Myocyte (in vitro differentiated cells): ENCODE data around the gene COX19. TPM values are rescaled to one million over a fixed set of nuclear protein-coding genes. Genes with fewer than 3 reads are reported as not detected.
A peak's percentile ranks its signal among the peaks of the same experiment; 100 is the strongest.
"Not testable (repeated sequence)": the region's sequence is repeated elsewhere in the genome, so short reads cannot be mapped to it uniquely, and the experiment has no call there.

Source experiments
- DNase-seq: peaks from one replicate; pipeline ENCODE4 v3.0.0-alpha.2; 2012; ENCODE audit warnings: low read depth
- total RNA-seq: library from RNA; depleted of rRNA; stranded (reverse); fragments of >200 nt; gene quantifications from 2 replicates; pipeline ENCODE4 v1.2.3, GENCODE V29; 2014

Gene COX19
- total RNA-seq, 1 donor from 2014 or later, result 11.5 TPM

DNA sequence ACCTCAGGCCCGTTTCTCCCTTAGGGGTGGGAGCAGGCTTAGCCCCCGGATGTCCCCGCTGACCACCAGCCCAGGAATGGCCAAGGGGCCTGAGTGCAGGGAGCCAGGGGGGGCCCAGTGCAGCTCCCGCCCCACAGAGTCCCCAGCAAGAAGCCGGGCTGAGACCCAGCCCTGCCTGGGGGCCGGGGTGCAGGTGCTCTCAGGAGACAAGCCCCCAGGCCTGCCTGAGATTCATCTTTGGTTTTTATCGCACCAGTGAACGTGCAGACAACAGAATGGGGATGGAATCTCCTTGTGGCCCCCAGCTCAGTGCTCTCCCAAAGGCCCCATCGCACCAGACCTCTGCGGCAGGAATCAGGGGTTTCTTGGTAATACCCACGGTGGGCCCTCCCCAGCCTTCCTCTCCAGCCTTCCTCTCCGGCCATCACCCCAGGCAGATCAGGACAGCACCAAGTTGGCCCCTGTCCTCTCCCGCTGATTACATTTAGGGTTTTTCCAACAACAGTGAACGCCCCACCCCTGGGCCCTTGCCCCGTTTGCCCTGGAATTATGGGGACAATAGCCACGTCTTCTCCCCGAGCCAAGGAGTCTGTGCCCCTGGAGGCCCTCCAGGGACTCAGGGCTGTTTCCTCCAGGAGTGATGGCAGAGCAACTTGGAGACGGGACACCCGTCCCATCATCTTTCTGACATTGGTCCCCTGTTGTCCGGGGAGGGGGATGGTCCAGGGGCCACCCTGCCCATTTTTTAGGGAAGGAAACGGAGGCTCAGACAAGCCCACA is 43.3 kb downstream of the COX19 start:
- no peak for DNase-seq

DNA sequence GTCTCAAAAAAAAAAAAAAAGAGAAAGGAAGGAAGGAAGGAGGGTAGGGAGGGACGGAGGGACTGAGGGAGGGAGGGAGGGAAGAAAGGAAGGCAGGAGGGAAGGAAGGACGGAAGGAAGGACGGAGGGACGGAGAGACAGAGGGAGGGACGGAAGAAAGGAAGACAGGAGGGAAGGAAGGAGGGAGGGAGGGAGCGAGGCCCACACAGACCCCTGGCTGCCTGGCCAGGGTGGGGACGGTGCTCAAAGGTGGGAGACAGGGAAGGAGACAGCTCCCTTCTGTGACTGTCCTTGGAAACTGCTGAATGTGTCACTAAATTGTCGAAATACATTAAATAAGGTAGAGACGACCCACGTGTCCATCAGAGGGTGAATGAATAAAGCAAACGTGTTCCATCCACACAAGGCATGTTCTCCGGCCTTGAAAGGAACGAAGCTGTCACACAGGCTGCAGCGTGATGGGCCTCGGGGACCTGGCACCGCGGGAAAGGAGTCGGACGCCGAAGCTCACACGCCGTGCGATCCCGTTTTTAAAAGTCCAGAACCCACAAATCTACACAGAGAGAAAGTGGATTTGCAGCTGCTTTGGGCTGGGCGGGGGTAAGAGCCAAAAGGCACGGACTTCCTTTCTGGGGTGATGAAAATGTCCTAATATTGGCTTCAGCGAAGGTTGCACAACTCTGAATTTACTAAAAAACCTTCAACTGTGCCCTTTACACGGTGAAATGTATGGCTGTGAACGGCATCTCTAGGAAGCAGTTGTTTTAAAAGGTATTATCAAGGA is 44.2 kb downstream of the COX19 start:
- DNase-seq, result no peak

DNA sequence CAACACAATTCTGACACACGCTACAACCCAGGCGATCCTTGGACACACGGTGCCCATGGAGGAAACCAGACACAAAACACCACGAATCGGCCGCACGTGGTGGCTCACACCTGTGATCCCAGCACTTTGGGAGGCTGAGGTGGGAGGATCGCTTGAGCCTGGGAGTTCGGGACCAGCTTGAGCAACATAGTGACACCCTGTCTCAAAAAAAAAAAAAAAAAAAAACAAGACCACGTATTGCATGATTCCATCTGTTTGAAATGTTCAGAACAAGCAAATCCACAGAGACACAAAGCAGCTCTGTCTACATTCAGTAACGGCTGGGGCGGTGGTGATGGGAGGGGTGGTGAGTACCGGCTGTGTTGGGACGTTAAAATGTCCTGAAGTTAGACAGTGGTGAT is 46.0 kb downstream of the COX19 start:
- DNase-seq, result no peak

DNA sequence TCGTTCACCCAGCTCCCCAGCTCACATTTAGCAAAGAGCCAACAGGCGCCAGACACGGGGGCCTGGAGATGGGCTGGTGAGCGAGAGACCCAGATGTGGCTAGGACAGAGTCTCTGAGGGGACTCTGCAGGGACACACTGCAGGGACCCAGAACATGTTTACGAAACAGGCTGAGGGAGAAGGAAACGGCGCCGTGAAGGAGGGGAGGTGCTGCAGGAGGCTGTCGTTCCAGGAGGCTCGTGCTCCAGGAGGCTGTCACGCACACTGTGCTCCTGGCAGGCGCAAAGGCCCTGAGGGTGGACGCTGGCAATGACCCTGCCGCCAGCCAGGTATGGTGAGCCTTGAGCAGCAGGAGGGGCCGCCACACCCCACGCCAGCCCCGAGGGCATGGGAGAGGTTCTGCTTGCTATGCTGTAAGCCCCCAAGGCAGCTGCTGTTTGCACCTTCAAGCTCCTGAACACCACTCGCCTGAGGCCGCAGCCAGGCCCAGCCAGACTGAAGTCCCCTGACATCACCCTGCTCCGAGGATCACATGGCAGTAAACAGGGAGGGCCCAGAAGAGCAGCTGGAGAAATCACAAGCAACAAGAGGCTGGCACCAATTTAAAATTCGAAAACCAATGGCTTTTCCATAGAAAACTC is 48.2 kb downstream of the COX19 start:
- no peak for DNase-seq

DNA sequence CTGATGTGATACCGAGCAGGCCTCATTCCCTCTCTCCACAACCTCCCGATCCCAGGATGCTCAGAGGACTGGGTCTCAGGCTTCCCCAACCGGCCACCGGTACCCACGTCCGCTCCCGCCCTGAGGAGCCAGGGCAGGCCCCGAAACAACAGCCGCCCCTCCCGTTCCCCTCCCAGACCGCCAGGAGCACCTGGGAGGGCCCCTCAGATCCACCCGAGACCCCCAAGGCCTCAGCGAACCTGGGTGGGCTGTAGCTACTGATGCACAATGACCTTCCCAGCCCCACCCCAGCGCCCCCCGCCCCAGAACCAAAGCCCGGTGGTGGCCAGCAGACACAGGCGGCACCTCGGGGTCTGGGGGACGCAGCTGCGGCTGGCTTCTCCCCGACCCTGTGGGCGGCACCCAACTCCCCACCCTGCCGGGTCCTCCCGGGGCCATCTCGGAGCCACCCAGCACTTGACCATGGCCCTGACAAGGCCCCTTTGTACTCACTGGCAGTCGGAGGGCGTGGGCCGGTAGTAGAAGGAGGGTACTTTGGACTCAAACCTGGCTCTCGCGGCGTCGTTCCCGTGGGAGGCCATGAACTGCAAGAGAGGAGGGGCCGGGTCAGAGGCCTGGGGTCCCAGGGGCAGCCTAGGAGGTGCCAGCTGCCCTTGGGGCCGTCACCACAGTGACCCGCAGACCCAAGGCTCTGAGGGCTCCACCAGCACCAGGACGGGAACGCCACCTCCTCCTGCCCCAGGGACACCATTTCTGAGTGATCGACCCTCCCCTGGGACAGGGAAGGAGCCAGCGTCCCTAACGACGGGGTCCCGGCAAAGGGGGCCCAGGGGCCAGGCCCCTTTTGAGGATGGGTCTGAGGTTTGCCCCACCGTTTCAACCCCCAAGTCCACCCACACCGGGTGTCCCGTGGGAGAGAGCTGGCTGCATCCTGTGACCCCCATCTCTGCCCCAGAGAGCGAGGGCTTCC is 49.0 kb downstream of the COX19 start:
- no peak for DNase-seq

DNA sequence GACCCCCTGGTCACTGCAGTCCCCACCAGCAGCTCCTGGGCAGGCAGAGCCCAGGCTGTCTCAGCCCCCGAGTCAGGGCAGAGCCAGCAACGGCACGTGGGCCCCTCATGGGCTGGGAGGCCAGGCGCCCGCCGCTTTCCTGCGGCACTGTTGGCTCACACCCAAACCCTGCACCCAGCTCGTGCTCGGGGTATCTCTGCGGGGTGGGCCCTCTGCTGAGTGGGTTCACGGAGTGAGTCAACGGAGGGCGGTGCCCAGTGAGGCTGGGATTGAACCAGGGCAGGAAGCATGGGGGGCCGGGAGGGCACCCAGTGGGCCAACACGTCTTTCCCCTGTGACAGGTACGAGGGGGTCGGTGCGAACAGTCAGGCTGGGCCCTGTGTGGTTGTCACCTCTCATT is 49.7 kb downstream of the COX19 start:
- DNase-seq, result no peak

DNA sequence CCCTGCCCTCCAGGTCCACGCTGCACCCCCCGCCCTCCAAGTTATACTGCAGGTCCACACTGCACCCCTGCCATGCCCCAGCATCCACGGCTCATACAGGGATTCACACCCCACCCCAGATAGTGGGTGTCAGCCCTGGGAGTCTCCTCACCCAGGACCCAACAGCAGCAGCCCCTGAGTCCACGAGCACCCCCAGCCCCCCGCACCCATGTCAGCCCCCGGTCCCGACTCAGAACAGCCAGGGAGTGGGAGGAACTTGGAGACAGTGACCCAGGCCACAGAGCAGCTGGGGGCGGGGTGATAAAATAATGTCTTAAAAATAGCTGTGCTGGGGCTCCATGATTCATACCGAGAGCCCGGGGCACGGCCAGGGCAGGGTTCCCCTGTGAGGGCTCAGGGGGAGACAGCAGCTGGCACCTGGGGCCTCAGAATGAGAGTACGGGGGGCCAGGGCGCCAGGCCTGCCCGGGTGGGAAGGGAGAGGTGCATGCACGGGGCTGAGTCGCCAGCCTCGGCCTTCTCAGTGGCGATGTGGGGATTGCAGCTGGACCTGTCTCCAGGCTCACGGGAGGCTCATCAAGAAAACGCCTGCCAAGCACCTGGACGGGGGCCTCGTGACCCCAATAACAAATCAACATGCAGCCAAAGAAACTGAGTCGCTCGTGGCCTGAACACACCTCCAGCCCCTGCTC is 50.7 kb downstream of the COX19 start:
- peak; percentile 73 for DNase-seq

DNA sequence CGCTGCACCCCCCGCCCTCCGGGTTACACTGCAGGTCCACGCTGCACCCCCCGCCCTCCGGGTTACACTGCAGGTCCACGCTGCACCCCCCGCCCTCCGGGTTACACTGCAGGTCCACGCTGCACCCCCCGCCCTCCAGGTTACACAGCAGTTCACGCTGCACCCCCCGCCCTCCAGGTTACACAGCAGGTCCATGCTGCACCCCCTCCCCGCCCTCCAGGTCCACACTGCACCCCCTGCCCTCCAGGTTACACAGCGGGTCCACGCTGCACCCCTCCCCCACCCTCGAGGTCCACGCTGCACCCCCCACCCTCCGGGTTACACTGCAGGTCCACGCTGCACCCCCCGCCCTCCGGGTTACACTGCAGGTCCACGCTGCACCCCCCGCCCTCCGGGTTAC is 51.3 kb downstream of the COX19 start:
- DNase-seq, result not testable (repeated sequence)

DNA sequence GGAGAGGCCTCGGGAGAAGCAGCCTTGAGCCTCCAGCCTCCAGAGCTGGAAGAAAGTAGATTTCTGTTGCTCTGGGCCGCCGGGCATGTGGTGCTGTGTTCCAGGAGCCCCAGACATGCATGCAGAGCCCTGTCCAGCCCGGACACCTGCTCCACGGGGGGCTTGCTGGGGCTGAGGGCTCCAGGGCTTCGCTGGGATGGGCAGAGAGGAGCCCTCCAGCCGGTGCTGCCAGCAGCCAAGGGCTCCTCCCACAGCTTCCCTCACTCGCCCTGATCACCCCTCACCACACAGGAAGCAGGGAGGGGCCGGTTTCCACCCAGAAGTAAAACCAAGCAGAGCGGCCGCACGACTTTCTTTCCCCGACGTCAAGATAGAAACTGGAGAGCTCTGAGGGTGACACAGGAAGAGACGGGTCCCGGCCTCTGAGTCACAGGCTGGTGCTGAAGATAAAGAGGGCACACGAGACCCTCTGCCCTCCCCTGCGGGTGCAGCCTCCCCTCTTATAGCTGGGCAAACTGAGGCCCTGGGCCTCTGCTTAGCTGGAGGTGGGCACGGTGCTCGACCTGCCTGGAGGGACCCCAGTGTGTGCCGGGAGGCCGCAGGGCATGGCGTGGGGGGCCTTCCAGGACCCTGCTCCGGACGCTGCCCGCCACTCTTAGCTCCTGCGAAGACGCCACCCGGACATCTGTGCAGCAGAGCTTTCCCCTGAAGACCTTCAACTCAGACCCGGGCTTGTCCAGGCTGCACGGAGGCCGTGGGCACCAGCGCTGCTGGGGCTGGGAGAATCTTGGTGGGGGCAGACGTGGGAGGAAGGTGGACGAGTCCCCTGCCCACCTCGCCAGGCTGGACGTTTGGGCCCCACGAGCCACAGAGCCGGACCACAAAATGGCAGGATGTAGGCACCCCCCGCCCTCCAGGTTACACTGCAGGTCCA is 52.0 kb downstream of the COX19 start:
- DNase-seq, result peak; percentile 30

DNA sequence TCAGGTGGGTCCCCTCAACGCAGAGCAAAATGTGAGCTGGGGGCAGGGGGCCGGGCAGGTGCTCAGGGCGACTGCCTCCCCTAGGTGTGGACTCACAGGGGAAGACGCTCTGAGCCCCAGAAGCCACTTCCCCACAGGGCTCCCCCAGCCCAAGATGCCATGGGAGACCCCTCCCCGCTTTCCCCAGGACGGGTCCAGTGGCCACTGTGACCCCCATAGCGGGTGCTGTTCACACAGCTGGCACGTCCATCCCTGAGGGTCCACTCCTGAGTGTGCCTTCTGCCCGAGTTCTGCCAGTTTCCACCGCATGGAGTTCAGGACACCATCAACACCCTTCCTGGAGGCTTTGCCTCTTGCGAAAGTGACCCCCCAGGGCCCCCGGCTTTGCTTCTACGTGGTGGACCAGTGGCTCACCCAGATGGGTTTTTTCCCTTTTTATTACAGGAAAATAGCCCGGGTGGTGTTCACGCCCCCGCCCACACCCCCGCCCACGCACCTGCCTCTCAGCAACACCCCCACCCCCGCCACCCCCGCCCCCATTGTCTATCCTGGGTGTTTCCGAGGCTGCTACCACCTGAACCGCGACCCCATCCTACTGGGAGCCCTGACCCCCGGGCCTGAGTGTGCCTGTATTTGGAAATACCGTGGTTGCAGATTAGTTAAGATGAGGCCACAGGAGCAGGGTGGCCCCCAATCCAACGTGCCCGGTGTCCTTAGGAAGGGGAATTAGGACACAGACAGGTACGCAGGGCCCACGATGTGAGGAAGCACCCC is 52.8 kb downstream of the COX19 start:
- no peak for DNase-seq

DNA sequence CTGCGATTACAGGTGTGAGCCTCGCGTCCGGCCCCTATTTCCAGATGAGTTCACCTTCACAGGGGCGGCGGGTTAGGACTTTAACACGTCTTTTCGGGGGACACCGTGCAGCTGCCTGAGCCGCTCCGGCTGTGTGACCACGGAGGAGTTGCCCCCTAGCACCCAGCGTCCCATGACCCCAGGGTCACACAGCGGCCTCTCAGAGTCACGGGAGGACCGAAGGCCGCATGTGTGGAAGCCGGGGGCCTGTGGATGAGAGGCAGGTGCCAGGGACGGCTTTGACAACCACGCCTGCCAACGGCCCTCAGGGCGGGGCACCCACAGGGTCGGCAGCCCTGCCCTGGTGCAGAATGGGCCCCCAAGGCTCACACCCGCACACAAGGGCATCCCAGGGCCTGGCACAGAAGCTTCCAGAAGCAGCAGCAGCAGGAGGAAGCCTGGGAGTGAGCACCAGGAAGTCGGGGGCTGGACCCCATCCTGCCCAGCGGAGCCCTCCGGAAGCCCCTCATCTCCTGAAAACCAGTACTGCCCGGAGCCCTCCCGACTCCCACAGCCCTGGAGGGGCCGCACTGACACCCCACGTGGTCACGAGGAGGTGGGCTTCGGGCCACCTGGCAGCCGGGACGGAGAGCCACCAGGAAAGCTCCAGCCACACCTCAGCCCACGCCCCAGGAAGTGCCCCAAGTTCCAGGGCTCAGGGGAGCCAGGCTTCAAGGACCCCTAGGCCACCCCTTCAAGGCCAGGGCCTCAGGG is 53.6 kb downstream of the COX19 start:
- no peak for DNase-seq

DNA sequence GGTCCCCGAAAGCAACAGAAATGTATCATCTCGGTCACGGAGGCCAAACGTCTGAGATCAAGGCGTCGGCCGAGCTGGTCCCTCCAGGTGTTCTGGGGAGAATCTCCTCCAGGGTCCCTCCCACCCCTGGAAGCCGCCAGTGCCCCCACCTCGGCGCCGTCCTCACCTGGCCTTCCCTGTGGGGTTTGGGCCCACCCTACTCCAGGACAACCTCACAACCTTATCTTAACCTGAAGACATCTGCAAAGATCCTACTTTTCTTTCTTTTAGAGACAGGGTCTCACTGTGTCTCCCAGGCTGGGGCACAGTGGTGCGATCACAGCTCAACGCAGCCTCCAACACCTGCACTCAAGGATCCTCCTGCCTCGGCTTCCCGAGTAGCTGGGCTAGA is 54.3 kb downstream of the COX19 start:
- DNase-seq, result no peak

DNA sequence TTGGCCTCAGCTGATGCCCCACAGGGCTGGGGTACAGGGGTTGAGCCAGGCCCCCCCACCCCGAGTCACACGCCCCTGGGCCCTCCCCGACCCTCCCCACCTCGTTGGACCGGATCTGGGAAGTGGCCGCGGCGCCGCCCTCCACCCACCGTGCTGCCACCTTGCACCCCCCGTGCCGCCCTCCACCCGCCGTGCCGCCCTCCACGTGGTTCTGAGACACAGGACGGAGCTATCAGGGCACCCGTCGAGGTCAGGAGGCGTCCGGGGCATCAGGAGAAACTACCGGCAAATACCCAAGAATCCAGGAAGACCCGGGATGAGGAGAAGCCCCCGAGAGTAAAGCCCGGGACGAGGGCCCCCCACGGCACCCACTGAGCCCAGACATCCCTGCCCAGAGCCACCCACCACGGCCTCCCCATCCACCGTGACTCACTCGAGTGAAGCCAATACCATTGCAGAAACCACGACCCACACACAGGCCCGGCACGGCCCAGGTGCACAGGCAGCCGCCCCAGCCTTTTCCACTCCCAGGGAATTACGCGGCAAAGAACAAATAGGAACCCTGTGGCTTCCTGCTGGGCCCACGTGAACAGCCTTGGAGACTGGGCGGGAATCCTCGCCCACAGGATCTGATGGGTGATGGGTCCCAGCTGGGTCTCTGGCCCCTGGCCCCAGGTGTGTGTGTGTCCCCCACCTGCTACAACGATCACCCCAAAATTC is 54.8 kb downstream of the COX19 start:
- no peak for DNase-seq

DNA sequence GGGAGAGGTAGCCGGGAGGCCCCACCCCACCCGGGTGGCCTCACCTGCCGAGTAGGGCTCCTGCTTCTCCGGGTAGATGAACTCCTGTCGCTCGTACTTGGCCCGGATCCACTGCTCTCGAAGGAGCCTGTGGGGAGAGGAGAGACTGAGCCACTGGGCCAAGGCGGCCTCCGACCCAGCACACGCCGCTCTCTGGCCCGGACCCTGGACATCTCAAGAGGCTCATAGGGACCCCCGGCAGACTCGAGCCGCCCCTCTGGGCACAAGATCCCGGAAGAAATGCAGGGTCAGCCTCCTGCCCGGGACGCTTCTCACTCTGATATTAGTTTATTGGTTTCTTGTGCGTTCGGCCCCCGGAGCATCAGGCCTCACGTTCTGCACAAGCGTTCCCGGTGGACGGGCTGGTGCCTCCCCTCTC is 55.4 kb downstream of the COX19 start:
- no peak for DNase-seq

DNA sequence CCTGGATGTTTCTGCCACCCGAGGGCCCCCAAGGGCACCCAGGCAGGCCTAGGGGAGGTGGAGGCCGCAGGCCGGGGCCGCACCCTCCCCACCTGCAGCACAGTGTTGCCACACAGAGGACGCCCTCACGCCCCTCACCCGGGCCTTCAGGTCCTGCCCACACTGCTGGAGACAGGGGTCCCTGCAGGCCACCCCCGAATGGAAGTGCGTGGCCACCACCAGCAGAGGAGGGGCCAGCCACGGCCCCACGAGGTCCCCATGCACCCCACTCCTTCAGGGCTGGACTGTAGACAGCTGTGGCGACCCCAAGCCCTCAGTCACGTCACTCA is 56.3 kb downstream of the COX19 start:
- no peak for DNase-seq

DNA sequence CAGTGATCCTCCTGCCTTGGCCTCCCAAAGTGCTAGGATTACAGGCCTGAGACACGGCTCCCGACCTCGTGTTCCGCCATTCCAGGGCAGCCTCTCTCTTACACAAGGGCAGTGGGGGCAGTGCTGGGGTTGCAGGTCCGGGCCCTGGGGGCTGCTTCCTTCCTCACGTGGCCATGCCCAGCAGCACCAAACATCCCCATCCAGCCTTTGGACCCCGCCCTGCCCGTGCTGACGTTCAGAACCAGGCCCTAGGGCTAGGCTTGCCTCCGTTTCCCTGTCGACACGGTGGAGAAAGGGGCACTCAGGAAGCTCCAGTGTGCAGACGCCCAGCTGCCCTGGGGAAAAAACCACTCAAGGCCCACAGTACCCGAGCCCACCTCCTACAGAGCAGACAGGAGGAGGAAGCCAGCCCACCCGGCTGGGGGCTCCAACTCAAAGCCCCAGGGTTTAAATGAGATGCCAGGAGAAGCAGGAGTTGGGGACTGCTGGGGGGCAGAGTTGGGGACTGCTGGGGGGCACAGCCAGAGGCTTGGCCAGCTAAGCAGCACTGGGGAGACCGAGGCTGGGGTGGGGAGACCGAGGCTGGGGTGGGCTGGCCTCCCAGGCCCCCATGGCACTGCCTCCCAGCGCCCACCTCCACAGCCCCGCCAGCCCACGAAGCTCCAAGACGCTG is 56.8 kb downstream of the COX19 start:
- no peak for DNase-seq

DNA sequence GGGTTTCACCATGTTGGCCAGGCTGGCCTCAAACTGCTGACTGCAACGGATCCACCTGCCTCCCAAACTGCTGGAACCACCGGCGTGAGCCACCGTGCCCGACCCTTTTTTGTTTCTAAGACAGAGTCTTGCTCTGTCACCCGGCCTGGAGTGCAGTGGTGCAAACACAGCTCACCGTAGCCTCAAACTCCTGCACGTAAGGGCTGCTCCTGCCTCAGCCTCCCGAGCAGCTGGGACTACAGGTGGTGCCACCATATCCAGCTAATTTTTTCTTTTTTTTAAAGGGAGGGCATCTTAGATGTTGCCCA is 57.3 kb downstream of the COX19 start:
- DNase-seq, result no peak
